Colonic mucosa (tissue), 4 donors: ENCODE measurements around the gene RYR1. TPM values are rescaled to one million over a fixed set of nuclear protein-coding genes. Genes with fewer than 3 reads are reported as not detected.
A peak's percentile ranks its signal among the peaks of the same experiment; 100 is the strongest.

Source experiments
- DNase-seq: peaks from one replicate; pipeline ENCODE4 v3.0.0-alpha.2; 2020
- H3K27ac ChIP-seq: fragments of 200-600 bp; one replicate; pipeline ENCODE4 v1.8.0; 2021
- H3K27me3 ChIP-seq: fragments of 200-600 bp; one replicate; pipeline ENCODE4 v1.8.0; 2021
- H3K36me3 ChIP-seq: fragments of 200-600 bp; one replicate; pipeline ENCODE4 v1.8.0; 2021
- H3K4me1 ChIP-seq: fragments of 200-600 bp; one replicate; pipeline ENCODE4 v1.8.0; 2021; ENCODE audit warnings: mild to moderate bottlenecking
- H3K4me3 ChIP-seq: fragments of 200-600 bp; one replicate; pipeline ENCODE4 v1.8.0; 2021
- H3K9ac ChIP-seq, 2 donors: one replicate each; pipeline ENCODE4 v1.7.0; 2013; ENCODE audit warnings: control low read depth in 2 of 2, low read depth in 2 of 2, low read length in 2 of 2
- H3K9me3 ChIP-seq: fragments of 200-600 bp; one replicate; pipeline ENCODE4 v1.8.0; 2021
- intact Hi-C: fragments of 100-400 bp; cut with DNase I; formaldehyde crosslinking; loops from one replicate; pipeline ENCODE4 v1.14.1; 2022
- total RNA-seq, 2 donors: library from RNA; stranded (reverse); fragmentation: NEBNext Ultra II Directional in 1 of 2; extraction: Animal tissue kit (Norgen Biotek cat#: 25700) in 1 of 2; gene quantifications; one replicate each; pipeline ENCODE4 v1.2.1, GENCODE V29; 2021
- TF ChIP-seq, protein P1 (sequence below): fragments of 200-600 bp; IDR thresholded peaks from one replicate; pipeline ENCODE4 v1.8.0; 2022; ENCODE audit warnings: antibody characterized with exemption, mild to moderate bottlenecking
- donor health status: healthy.
- donor health status: DM: no; HTN: no; CAD: no.
- donor health status: DM: no; HTN: no; CAD: no.

RYR1 gene
- total RNA-seq, 2 donors from 2014 or later = 0.64 to 0.89 TPM

DNA sequence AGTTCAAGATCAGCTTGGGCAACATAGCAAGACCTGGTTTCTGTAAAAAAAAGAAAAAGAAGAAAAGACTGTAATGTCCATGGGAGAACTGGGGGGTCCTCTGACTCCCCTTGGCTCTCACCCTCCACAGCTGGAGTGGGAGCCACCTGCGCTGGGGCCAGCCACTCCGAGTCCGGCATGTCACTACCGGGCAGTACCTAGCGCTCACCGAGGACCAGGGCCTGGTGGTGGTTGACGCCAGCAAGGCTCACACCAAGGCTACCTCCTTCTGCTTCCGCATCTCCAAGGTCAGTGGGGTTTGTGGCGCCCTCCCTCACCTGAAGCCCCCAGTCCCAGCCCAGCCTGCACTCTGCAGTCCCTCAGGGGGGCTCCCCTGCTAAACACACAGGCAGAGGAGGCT lies 14.7 kb downstream of the RYR1 start:
- Histone ChIP-seq H3K9me3 (no peaks in the 10 kb centered on the region), H3K9ac (no peak overlapping the region), H3K4me3 (no peak overlapping the region), H3K36me3 (no peaks in the 10 kb centered on the region), H3K27ac (no peak overlapping the region), H3K4me1 (no peaks in the 10 kb centered on the region), H3K27me3 (no peaks in the 10 kb centered on the region)
- DNase-seq = no peak
- intact Hi-C loops = no loop called here
- TF ChIP-seq, protein P1, sequence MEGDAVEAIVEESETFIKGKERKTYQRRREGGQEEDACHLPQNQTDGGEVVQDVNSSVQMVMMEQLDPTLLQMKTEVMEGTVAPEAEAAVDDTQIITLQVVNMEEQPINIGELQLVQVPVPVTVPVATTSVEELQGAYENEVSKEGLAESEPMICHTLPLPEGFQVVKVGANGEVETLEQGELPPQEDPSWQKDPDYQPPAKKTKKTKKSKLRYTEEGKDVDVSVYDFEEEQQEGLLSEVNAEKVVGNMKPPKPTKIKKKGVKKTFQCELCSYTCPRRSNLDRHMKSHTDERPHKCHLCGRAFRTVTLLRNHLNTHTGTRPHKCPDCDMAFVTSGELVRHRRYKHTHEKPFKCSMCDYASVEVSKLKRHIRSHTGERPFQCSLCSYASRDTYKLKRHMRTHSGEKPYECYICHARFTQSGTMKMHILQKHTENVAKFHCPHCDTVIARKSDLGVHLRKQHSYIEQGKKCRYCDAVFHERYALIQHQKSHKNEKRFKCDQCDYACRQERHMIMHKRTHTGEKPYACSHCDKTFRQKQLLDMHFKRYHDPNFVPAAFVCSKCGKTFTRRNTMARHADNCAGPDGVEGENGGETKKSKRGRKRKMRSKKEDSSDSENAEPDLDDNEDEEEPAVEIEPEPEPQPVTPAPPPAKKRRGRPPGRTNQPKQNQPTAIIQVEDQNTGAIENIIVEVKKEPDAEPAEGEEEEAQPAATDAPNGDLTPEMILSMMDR = no peak

DNA sequence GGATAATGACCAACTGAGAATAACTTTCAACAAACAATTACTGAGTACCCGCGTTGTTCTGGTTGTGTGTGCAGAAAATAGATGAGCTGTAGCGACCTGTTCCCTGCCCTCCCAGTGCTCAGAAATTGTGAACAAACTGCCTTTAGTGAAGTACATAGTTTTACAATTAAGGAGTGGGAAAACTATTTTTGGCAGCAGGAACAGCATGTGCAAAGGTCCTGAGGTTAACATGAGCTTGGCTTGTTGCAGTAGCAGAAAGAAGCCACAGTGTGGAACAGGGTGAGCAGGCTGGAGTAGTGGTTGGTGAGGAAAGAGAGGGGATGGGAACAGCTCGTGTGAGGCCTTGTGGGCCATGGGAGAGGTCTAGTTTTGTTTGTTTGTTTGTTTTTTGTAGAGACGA lies 16.0 kb downstream of the RYR1 start:
- intact Hi-C loops = no loop called here
- Histone ChIP-seq H3K36me3 (no peaks in the 10 kb centered on the region), H3K9me3 (no peaks in the 10 kb centered on the region), H3K27me3 (no peaks in the 10 kb centered on the region), H3K4me1 (no peaks in the 10 kb centered on the region), H3K9ac (no peak overlapping the region), H3K27ac (no peak overlapping the region), H3K4me3 (no peak overlapping the region)
- DNase-seq = no peak
- TF ChIP-seq, protein P1 = no peak

DNA sequence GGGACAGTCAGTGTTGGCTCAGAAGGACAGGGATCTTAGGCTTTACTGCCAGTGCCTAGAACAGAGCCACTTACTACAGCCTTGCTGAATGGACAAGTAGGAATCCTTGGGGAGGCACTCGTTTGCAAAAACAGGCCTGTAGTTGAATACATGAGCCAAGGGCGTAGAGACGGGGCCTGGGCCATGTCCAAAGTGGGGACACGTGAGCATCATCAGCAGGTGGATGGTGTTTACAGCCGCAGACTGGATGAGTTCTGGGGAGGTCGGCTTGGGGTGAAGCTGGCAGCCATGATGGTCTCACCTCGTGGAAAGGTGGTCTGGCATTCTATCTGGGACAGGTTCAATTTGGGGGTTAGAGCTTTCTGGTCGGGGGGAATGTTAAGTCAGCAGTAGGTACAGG lies 17.5 kb downstream of the RYR1 start:
- Histone ChIP-seq H3K9me3 (no peaks in the 10 kb centered on the region), H3K27ac (no peak overlapping the region), H3K27me3 (no peaks in the 10 kb centered on the region), H3K36me3 (no peaks in the 10 kb centered on the region), H3K4me1 (no peaks in the 10 kb centered on the region), H3K4me3 (no peak overlapping the region), H3K9ac (no peak overlapping the region)
- TF ChIP-seq, protein P1 = no peak
- no peak for DNase-seq
- intact Hi-C loops = no loop called here

DNA sequence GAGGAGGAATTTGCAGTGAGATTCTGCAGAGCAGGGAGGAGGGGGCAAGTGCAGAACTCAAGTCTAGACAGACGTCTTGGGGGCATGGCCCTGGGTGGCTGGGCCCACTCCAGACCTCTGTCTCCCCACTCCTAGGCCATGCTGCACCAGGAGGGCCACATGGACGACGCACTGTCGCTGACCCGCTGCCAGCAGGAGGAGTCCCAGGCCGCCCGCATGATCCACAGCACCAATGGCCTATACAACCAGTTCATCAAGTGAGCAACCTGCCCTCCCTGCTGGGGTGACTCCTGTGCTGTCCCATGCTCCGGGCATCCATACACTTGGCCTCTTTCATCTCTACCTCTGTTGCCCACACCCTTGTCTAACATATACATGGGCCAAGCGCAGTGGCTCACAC lies 18.1 kb downstream of the RYR1 start:
- no peak overlapping the region for H3K4me3 ChIP-seq
- H3K27me3 ChIP-seq = no peaks in the 10 kb centered on the region
- DNase-seq = no peak
- no peaks in the 10 kb centered on the region for H3K4me1 ChIP-seq
- H3K9ac ChIP-seq = no peak overlapping the region
- intact Hi-C loops = no loop called here
- no peaks in the 10 kb centered on the region for H3K36me3 ChIP-seq
- no peaks in the 10 kb centered on the region for H3K9me3 ChIP-seq
- H3K27ac ChIP-seq = no peak overlapping the region
- TF ChIP-seq, protein P1 = no peak

DNA sequence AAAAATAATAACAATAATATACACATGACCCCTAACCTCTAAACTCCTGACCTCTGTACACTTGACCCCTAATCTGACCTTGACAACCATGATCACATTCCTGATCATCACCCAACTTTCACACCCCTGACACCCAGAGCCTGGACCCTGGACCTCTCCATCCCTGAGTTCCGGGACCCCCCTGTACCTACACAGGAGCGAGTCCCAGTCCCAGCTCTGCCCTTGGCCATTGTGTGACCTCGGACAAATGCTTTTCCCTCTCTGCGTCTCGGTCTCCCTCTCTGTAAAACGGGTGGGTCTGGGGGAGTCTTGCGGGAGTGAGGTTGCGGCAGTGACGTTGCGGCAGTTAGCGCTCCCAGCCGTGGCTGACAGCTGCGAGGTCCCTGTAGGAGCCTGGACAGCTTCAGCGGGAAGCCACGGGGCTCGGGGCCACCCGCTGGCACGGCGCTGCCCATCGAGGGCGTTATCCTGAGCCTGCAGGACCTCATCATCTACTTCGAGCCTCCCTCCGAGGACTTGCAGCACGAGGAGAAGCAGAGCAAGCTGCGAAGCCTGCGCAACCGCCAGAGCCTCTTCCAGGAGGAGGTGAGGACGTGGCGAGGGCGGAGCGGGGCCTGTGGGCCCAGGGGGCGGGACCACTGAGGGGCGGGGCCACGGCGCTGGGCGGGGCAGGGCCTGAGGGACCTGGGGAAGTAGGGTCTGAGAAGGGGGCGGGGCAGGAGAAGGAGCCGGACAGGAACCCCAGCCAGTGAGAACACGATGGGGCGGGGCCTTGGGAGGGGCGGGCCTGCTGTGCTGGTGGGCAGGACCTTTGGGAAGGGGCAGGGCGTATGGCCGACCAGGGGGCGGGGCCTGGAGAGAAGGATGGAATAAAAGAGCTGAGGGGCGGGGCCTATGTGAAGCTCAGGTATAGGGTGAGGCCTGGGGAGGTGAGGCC lies 19.2 kb downstream of the RYR1 start:
- Histone ChIP-seq H3K9ac (no peak overlapping the region), H3K4me3 (no peak overlapping the region), H3K4me1 (no peaks in the 10 kb centered on the region), H3K36me3 (no peaks in the 10 kb centered on the region), H3K27me3 (no peaks in the 10 kb centered on the region), H3K9me3 (no peaks in the 10 kb centered on the region), H3K27ac (no peak overlapping the region)
- DNase-seq = peak; percentile 26
- TF ChIP-seq, protein P1 = no peak
- intact Hi-C loops = no loop called here
